Gastrocnemius medialis (tissue), 4 donors: ENCODE results near the gene APOBEC3H. TPM values are rescaled to one million over a fixed set of nuclear protein-coding genes. Genes with fewer than 3 reads are reported as not detected.
"Not testable (repeated sequence)": the region's sequence is repeated elsewhere in the genome, so short reads cannot be mapped to it uniquely, and the experiment has no call there.

Source experiments
- ATAC-seq, 2 donors: fragments of 150-250 bp; one replicate each; pipeline ENCODE4 v1.9.1; 2016
- DNase-seq, 2 donors: peaks; one replicate each; pipeline ENCODE4 v3.0.0-alpha.2; 2019
- H3K27ac ChIP-seq, 4 donors: fragments of 200-600 bp; sonication (generic); 1 replicate in 1 of 4; 2 replicates in 3 of 4; pipeline ENCODE4 v1.5.1; 2016 to 2018; ENCODE audit warnings: mild to moderate bottlenecking in 2 of 4, moderate library complexity in 1 of 4
- H3K27me3 ChIP-seq, 3 donors: fragments of 200-600 bp; sonication (generic) in 2 of 3; 1 replicate in 1 of 3; 2 replicates in 2 of 3; pipeline versions ENCODE4 v1.5.1 to v1.6.0; 2016 to 2019; ENCODE audit warnings: mild to moderate bottlenecking in 1 of 3, moderate library complexity in 1 of 3
- H3K36me3 ChIP-seq, 2 donors: fragments of 200-600 bp; sonication (generic) in 1 of 2; one replicate each; pipeline ENCODE4 v1.5.1; 2017 to 2018
- H3K4me1 ChIP-seq, 2 donors: fragments of 200-600 bp; sonication (generic) in 1 of 2; one replicate each; pipeline ENCODE4 v1.5.1; 2016 to 2017; ENCODE audit warnings: mild to moderate bottlenecking in 2 of 2
- H3K4me3 ChIP-seq, 4 donors: fragments of 200-600 bp; sonication (generic) in 3 of 4; 1 replicate in 1 of 4; 2 replicates in 3 of 4; pipeline ENCODE4 v1.5.1; 2016 to 2019; ENCODE audit warnings: mild to moderate bottlenecking in 2 of 4
- H3K9me3 ChIP-seq, 3 donors: fragments of 200-600 bp; sonication (generic) in 2 of 3; 1 replicate in 1 of 3; 2 replicates in 2 of 3; pipeline ENCODE4 v1.5.1; 2016 to 2019
- CTCF ChIP-seq, 5 experiments: fragments of 450-650 bp in 3 of 5; fragments of 200-600 bp in 2 of 5; sonication (generic) in 2 of 5; IDR thresholded peaks in 4 of 5; conservative IDR thresholded peaks in 1 of 5; 1 replicate in 4 of 5; 2 replicates in 1 of 5; pipeline ENCODE4 v1.5.1; 2016 to 2019; ENCODE audit warnings: antibody characterized with exemption in 5 of 5, mild to moderate bottlenecking in 3 of 5, moderate library complexity in 3 of 5
- POLR2A ChIP-seq, 2 donors: fragments of 450-650 bp; IDR thresholded peaks; one replicate each; pipeline ENCODE4 v1.6.1; 2017; ENCODE audit warnings: antibody characterized with exemption in 2 of 2, mild to moderate bottlenecking in 2 of 2, moderate library complexity in 2 of 2
- in situ Hi-C, 4 donors: fragments of 200-750 bp; cut with MboI; loops; one replicate each; pipeline versions ENCODE4 v1.15.0 to v1.8.0; 2017; ENCODE audit warnings: low sequenced_read_pairs in 4 of 4
- intact Hi-C: fragments of 100-400 bp; cut with DNase I; formaldehyde crosslinking; loops from one replicate; pipeline ENCODE4 v1.15.1; 2023; ENCODE audit warnings: low total_unique reads
- total RNA-seq, 4 donors: library from RNA; depleted of rRNA; stranded (reverse); fragments of >200 nt; gene quantifications; one replicate each; pipeline versions ENCODE4 v1.1.0 to v1.2.3, GENCODE V29; 2016

APOBEC3H gene
- not detected for total RNA-seq

GRCh38 chr22:39097098-39098020 is at the start of gene APOBEC3H:
TSS of gene APOBEC3H (plus strand) at chr22:39097244. CDS start at chr22:39100279, 3,035 bp downstream.
- TF ChIP-seq CTCF (IDR thresholded peaks at IDR 0.05 in 4 of 5, conservative IDR thresholded peaks at IDR 0.05 in 1 of 5) (no peak), POLR2A (IDR thresholded peaks at IDR 0.05) (no peak)
- Histone ChIP-seq H3K36me3 (no peaks in the 10 kb centered on the region), H3K4me3 (no peak within 1 kb of the TSS), H3K27me3 (no peaks in the 10 kb centered on the region), H3K9me3 (no peaks in the 10 kb centered on the region), H3K27ac (no peak within 1 kb of the TSS), H3K4me1 (no peaks in the 10 kb centered on the region)
- intact Hi-C loops: no loop called here
- no peak for DNase-seq
- no peak for ATAC-seq
- in situ Hi-C loops: no loop called here

- H3K9me3 ChIP-seq, H3K27ac ChIP-seq, intact Hi-C loops, ATAC-seq, H3K36me3 ChIP-seq, H3K27me3 ChIP-seq, DNase-seq, H3K4me1 ChIP-seq, in situ Hi-C loops, H3K4me3 ChIP-seq: not testable (repeated sequence)
Observed at GRCh38 chr22:39049486-39049885, 47.6 kb upstream of the APOBEC3H start.

- ATAC-seq, H3K27ac ChIP-seq: not testable (repeated sequence)
Observed at GRCh38 chr22:39051844-39052495, 45.1 kb upstream of the APOBEC3H start.

GRCh38 chr22:39055658-39056057 is 41.4 kb upstream of the APOBEC3H start:
- intact Hi-C loops (no loop called here), in situ Hi-C loops (no loop called here)
- Histone ChIP-seq H3K27ac (no peak overlapping the region), H3K36me3 (no peaks in the 10 kb centered on the region), H3K9me3 (no peaks in the 10 kb centered on the region), H3K27me3 (peaks cover 0 to 8% (median 0%) of the 10 kb centered on the region in 3 donors), H3K4me3 (no peak overlapping the region), H3K4me1 (no peaks in the 10 kb centered on the region)
- DNase-seq (no peak), ATAC-seq (no peak)
- TF ChIP-seq POLR2A (IDR thresholded peaks at IDR 0.05) (no peak), CTCF (IDR thresholded peaks at IDR 0.05 in 4 of 5, conservative IDR thresholded peaks at IDR 0.05 in 1 of 5) (no peak)

More at GRCh38 chr22:39051844-39052495, 45.1 kb upstream of the APOBEC3H start:
- intact Hi-C loops, DNase-seq, H3K27me3 ChIP-seq, H3K4me1 ChIP-seq, in situ Hi-C loops, H3K36me3 ChIP-seq, H3K4me3 ChIP-seq, H3K9me3 ChIP-seq: not testable (repeated sequence)

GRCh38 chr22:39061290-39061689 is 35.8 kb upstream of the APOBEC3H start:
- H3K9me3 ChIP-seq, H3K4me3 ChIP-seq, DNase-seq, H3K4me1 ChIP-seq, ATAC-seq, H3K27ac ChIP-seq, in situ Hi-C loops, H3K36me3 ChIP-seq: not testable (repeated sequence)
- intact Hi-C loops: loop anchor here (10.0 kb wide), 1 partner anchor 284 kb away; the partner anchor contains the start of gene SYNGR1
- peaks cover 0 to 16% (median 0%) of the 10 kb centered on the region in 3 donors for H3K27me3 ChIP-seq

- DNase-seq, in situ Hi-C loops: not testable (repeated sequence)
- intact Hi-C loops: loop anchor here (10.0 kb wide), 1 partner anchor 283 kb away; the partner anchor contains the start of gene SYNGR1
Observed at GRCh38 chr22:39061951-39062350, 35.1 kb upstream of the APOBEC3H start.

GRCh38 chr22:39063904-39064303 is 33.1 kb upstream of the APOBEC3H start:
- ATAC-seq, H3K36me3 ChIP-seq, in situ Hi-C loops, H3K4me1 ChIP-seq, H3K9me3 ChIP-seq, DNase-seq, H3K4me3 ChIP-seq, H3K27ac ChIP-seq: not testable (repeated sequence)
- H3K27me3 ChIP-seq: peaks cover 0 to 16% (median 0%) of the 10 kb centered on the region in 3 donors
- intact Hi-C loops: loop anchor here (10.0 kb wide), 1 partner anchor 281 kb away; the partner anchor contains the start of gene SYNGR1

More at GRCh38 chr22:39061951-39062350, 35.1 kb upstream of the APOBEC3H start:
- H3K36me3 ChIP-seq, H3K4me1 ChIP-seq, H3K9me3 ChIP-seq, H3K4me3 ChIP-seq, ATAC-seq, H3K27ac ChIP-seq: not testable (repeated sequence)
- peaks cover 0 to 16% (median 0%) of the 10 kb centered on the region in 3 donors for H3K27me3 ChIP-seq

GRCh38 chr22:39066442-39067276 is 30.4 kb upstream of the APOBEC3H start:
- ATAC-seq, H3K27ac ChIP-seq, in situ Hi-C loops, H3K4me1 ChIP-seq, H3K9me3 ChIP-seq, H3K36me3 ChIP-seq, H3K27me3 ChIP-seq, DNase-seq, H3K4me3 ChIP-seq: not testable (repeated sequence)
- intact Hi-C loops: loop anchor here (10.0 kb wide), 1 partner anchor 278 kb away; the partner anchor contains the start of gene SYNGR1
